ENCODE results near the gene BICD2.

GRCh38 chr9:92663126-92663525, 101.5 kb downstream of the BICD2 start:
- no peak for TF ChIP-seq CTCF (IDR thresholded peaks at IDR 0.05)
- no peak for TF ChIP-seq EZH2 (IDR thresholded peaks at IDR 0.05; ENCODE audit: borderline replicate concordance, insufficient read depth, low read depth, low read length, poor library complexity, severe bottlenecking)
